GM18511 (cell line): ENCODE data around the gene CCDC138.

Experiments
- ATAC-seq: cut with Tn5 transposase; IDR thresholded peaks from one replicate; pipeline ENCODE4 v1.9.1; 2021; ENCODE audit warnings: mild to moderate bottlenecking, moderate library complexity; ENCODE audit not compliant: unreplicated experiment

Gene CCDC138

DNA sequence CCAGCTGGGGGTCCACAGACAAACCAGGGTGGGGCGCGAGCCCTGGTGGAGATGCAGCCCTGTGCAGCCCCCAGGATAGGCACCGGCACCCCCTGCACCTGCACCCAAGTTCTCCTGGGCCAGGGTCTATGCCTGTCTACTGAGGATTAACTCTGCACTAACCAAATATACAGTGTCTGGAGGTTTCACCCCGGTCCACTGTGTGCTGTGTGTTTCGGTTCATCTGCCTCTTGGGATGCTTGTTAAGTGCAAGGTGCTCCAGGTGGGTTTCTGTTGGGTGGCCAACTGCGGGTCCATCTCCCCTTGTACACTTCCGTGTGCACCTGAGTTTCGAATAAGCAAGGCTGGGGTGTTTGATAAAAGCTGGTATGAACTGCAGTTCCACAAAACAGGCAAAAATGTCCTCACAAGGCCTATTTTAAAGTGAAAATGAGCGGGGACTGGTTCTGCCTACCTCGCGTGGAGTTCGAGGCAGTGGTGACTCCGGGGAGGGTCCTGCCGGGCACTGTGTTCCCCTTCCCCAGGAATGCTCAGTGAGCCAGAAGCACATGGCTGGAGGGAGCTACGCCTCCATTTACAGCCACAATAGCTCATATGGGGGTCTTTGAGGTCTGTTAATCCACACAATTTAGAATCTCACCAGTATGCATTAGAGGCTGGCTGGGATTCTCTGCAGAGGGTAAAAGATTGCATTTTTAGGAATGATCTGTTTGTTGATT lies 131.7 kb downstream of the CCDC138 start:
- ATAC-seq = no peak

- ATAC-seq = no peak
Measured at GRCh38 chr2:108918941-108919341, 132.4 kb downstream of the CCDC138 start.

DNA sequence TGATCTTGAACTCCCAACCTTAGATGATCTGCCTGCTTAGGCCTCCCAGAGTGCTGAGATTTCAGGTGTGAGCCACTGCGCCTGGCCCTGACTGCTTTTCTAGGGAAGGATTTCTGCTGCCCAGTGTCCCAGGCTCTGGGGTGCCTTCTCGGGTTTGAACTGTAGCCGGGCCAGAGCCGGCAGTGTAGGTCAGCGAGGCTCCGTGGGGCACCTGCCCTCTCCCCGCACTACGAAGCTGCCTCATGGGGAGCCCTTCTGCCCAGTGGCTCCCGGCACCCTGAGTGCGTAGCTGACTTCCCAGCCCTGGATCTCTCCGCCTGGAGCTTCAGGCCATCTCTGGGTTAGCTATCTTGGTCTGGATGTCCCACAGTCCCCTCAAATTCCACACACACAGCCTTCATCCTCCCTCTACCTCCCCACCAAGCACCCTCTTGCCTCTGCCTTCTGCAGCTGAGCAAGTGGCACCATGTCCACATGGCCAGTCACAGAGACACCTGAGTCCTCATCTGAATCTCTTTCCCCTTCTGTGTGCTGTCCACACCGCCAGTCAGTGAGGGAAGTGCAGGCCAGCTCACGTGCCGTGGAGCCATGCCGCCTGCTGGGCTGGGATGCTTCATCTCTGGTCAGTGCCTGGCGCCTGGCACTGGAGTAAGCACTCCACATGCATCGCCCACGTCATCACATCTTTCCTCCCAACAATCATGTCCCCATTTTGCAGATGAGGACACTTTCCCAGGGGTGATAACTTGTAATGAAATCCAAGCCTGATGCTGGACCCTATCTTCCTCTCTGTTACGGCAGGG lies 133.2 kb downstream of the CCDC138 start:
- ATAC-seq = no peak

DNA sequence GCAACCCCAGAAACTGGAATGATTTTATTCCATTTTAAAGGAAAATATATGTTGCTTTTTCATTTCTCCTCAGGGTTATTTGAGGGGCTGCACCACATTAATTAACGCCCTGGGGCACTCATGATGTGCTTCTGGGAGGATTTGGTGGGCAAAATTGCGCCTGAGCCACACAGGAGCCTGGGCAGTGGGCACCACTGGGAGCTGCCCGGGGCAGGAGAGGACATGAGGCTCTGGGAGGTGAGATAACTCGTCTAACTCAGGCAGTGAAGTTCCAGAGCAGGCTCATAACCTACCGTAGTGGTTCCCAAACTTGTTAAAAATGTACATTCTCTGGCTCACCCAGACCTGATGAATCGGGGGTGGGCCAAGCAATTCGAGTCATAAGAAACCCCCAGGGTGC lies 134.1 kb downstream of the CCDC138 start:
- ATAC-seq = no peak

- no peak for ATAC-seq
Measured at GRCh38 chr2:108921096-108922030, 134.8 kb downstream of the CCDC138 start.

- no peak for ATAC-seq
Measured at GRCh38 chr2:108922141-108922915, 135.8 kb downstream of the CCDC138 start.

DNA sequence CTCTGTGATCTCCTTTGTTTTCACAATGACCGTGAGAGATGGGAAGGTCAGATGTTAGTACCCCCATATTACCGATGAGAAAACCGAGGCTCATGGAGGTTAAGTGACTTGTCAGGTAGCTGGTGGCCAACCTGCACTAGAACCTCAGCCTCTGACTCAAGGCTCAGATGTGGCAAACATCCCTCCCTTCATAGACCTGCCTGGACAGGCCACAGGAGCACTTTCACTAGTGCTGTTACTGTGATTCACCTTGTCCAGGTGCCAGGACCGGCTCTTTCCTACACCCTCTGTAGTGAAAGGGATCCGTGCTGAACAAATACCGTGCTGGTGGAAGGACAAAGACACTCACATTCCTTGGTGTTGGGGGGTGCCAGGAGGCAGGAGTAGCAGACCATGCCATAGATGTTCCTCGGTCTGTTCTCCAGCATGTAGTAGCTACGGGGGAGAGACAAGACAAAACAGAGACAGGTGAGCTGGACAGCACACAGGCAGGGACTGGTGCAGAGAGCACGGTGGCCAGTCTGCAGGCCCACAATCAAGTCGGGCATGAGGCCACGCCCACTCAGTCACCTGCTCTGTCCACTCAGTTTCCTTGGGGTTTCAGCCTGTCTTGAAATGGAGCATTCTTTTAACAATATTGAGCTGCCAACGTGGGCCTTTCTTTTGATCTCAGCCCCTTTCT lies 136.6 kb downstream of the CCDC138 start:
- ATAC-seq = no peak

- no peak for ATAC-seq
Measured at GRCh38 chr2:108923736-108924579, 137.4 kb downstream of the CCDC138 start.

GRCh38 chr2:108924580-108925251 lies 138.1 kb downstream of the CCDC138 start:
- ATAC-seq = no peak

- no peak for ATAC-seq
Measured at GRCh38 chr2:108925286-108925685, 138.7 kb downstream of the CCDC138 start.

DNA sequence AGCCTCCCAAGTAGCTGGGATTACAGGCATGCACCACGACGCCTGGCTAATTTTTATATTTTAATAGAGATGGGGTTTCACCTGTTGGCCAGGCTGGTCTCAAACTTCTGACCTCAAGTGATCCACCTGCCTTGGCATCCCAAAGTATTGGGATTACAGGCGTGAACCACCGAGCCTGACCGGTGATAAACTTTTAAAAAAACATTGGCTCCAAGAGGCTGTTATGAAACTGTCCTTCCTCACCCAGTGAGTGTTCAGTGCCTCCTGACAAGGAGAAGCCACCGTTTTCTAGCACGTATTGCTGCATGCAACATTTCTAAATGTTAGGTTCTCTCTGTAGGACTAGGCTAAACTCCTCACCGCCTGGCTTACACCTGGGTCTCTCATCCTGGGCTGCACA lies 139.2 kb downstream of the CCDC138 start:
- ATAC-seq = no peak
